ENCODE measurements around the gene IVL. TPM values are rescaled to one million over a fixed set of nuclear protein-coding genes. Genes with fewer than 3 reads are reported as not detected.
A peak's percentile ranks its signal among the peaks of the same experiment; 100 is the strongest.

Gene IVL
- total RNA-seq (2.7 TPM), polyA plus RNA-seq (9.5 TPM)

DNA sequence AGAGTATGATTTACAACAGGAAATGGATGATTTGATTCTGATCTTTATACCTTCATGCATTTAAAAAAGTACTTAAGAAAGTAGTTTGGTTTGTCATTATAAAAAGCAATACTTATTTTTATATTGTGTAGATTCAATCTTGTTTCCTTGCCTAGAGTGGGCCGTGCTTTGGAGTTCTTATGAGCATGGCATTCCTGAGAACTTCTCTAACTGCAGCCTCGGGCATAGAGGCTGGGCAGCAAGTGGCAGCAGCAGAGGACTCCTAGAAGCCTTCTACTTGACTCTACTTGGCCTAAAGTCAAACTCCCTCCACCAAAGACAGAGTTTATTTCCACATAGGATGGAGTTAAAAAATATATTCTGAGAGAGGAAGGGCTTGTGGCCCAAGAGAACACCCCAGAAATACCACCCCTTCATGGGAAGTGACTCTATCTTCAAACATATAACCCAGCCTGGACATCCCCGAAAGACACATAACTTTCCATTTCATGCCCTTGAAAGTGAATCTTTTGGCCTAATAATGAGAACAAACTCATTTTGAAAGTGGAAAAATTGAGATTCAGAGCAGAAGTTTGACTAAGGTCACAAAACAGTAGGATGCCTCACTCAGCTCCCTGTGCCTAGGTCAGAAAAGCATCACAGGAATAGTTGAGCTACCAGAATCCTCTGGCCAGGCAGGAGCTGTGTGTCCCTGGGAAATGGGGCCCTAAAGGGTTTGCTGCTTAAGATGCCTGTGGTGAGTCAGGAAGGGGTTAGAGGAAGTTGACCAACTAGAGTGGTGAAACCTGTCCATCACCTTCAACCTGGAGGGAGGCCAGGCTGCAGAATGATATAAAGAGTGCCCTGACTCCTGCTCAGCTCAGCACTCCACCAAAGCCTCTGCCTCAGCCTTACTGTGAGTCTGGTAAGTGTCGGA, at the start of gene IVL:
TSS of gene IVL (plus strand) at position 861 of the 916 bp plus-strand sequence. CDS start 1,252 bp downstream, outside the sequence.
- no peak for DNase-seq (ENCODE audit: extremely low spot score)
- Histone ChIP-seq H3K4me3 (ENCODE audit: low read depth, low read length) (no peak within 1 kb of the TSS), H3K4me1 (ENCODE audit: insufficient read depth) (no peaks in the 10 kb centered on the region), H3K36me3 (ENCODE audit: insufficient read depth) (no peaks in the 10 kb centered on the region), H3K27ac (ENCODE audit: low read depth) (no peak within 1 kb of the TSS)
- 70% methylated on average over 4 of the region's 4 CpGs for WGBS

- Histone ChIP-seq H3K27ac (ENCODE audit: low read depth) (no peak within 1 kb of the TSS), H3K4me1 (ENCODE audit: insufficient read depth) (no peaks in the 10 kb centered on the region), H3K36me3 (ENCODE audit: insufficient read depth) (no peaks in the 10 kb centered on the region), H3K4me3 (ENCODE audit: low read depth, low read length) (no peak within 1 kb of the TSS)
- no peak for DNase-seq (ENCODE audit: extremely low spot score)
- WGBS, result 93% methylated on average over 3 of the region's 3 CpGs
Observed at GRCh38 chr1:152859696-152860095, 48.6 kb upstream of the IVL start, which contains the start of gene LCE7A. Gene LCE7A (plus strand): TSS chr1:152859996. CDS start chr1:152860698, 702 bp downstream.

DNA sequence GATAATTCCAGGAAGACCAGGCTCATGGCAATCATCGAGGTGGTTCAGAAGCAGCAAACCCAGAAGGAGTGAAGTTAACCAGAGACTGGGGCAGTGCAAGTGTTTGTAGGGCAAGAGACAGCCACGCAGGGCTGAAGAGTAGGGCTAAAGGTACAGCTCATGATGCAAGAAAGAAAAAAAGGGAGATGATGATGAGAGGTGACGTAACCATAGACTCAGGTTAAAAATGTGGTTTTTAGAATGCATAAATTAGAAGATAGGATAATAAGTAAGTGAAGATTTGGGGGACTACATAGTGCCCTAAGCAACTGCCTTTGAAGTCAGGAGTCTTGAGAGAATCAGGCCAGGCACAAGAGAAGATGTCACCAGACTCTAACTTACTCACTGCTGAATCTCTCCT, 48.2 kb upstream of the IVL start:
- DNase-seq (ENCODE audit: extremely low spot score), result no peak
- Histone ChIP-seq H3K4me1 (ENCODE audit: insufficient read depth) (no peaks in the 10 kb centered on the region), H3K4me3 (ENCODE audit: low read depth, low read length) (no peak overlapping the region), H3K27ac (ENCODE audit: low read depth) (no peak overlapping the region), H3K36me3 (ENCODE audit: insufficient read depth) (no peaks in the 10 kb centered on the region)
- WGBS, result 81% methylated on average over 3 of the region's 3 CpGs

GRCh38 chr1:152861374-152861773, 47.0 kb upstream of the IVL start:
- Histone ChIP-seq H3K36me3 (ENCODE audit: insufficient read depth) (no peaks in the 10 kb centered on the region), H3K27ac (ENCODE audit: low read depth) (no peak overlapping the region), H3K4me3 (ENCODE audit: low read depth, low read length) (no peak overlapping the region), H3K4me1 (ENCODE audit: insufficient read depth) (no peaks in the 10 kb centered on the region)
- 88% methylated on average over 4 of the region's 4 CpGs for WGBS
- DNase-seq (ENCODE audit: extremely low spot score), result no peak

DNA sequence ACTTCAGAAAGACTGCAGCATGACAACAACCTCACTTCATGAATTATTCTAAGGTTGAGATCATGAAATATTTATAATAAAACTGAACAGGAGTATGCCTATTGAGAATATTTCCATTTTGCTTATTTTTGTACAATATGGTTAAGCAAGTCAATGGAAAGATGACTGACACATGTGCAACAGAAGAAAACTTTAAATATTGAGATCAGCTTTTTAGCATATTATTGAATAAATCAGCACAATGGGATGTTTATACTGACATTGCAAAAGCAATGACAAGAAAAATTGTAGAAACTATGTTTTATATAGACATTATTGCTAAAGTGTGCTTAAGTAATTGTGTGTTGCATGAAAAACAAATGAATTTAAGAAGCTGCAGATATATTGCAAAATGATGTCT, 43.9 kb upstream of the IVL start:
- no peak overlapping the region for H3K4me3 ChIP-seq (ENCODE audit: low read depth, low read length)
- no peaks in the 10 kb centered on the region for H3K36me3 ChIP-seq (ENCODE audit: insufficient read depth)
- no peak for DNase-seq (ENCODE audit: extremely low spot score)
- no peaks in the 10 kb centered on the region for H3K4me1 ChIP-seq (ENCODE audit: insufficient read depth)
- no peak overlapping the region for H3K27ac ChIP-seq (ENCODE audit: low read depth)

- Histone ChIP-seq H3K36me3 (ENCODE audit: insufficient read depth) (no peaks in the 10 kb centered on the region), H3K4me1 (ENCODE audit: insufficient read depth) (no peaks in the 10 kb centered on the region), H3K4me3 (ENCODE audit: low read depth, low read length) (no peak overlapping the region), H3K27ac (ENCODE audit: low read depth) (peak overlapping the region; percentile 12)
- 89% methylated on average over 2 of the region's 2 CpGs for WGBS
- DNase-seq (ENCODE audit: extremely low spot score), result no peak
Observed at GRCh38 chr1:152866321-152866720, 42.0 kb upstream of the IVL start.

- H3K4me1 ChIP-seq (ENCODE audit: insufficient read depth), result no peaks in the 10 kb centered on the region
- WGBS, result 42% methylated on average over 9 of the region's 9 CpGs
- no peak overlapping the region for H3K4me3 ChIP-seq (ENCODE audit: low read depth, low read length)
- no peaks in the 10 kb centered on the region for H3K36me3 ChIP-seq (ENCODE audit: insufficient read depth)
- H3K27ac ChIP-seq (ENCODE audit: low read depth), result no peak overlapping the region
- DNase-seq (ENCODE audit: extremely low spot score), result peak; percentile 18
Observed at GRCh38 chr1:152869808-152870419, 38.4 kb upstream of the IVL start.

DNA sequence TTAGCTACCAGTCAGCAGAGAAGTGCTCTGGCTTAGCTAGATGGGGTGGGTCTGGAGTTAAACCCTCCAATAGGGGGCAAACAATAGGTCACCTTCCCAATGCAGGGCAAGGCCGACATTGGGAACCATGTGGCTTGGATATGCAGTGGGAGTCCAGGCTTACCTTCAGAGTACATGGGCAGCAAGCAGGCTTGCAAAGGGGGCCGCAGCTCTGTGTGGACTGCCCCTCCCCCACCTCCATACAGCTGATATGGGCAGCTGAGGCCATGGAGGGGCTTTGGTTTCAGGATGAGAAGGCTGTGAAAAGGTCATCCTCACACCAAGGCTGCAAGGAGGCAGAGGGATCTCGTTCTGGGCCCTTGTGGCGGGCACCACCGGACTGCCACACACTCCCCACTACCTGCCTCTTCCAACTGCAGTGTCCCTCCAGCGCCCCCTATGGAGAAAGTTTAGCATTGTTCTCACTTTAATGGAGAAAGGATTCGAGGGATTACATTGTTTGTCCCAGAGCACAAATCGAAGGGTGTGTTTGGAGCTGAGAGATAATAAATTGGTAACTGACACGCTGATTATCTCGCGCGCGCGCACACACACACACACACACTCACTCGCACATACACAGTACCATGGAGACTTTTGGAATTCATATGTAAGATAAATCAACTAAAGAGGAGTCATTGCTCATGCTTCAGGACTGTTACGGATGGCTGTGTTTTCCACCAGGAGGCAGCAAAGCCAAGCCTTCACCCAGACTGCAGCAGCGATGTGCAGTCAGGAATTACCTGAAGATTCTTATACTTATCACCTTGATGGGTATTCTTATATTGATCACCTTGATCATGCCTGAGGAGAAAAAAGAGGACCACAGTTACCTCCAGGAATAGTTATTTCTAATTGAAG, 37.3 kb upstream of the IVL start:
- DNase-seq (ENCODE audit: extremely low spot score), result no peak
- no peaks in the 10 kb centered on the region for H3K36me3 ChIP-seq (ENCODE audit: insufficient read depth)
- WGBS, result 47% methylated on average over 17 of the region's 17 CpGs

GRCh38 chr1:152871731-152872126, 36.6 kb upstream of the IVL start:
- Histone ChIP-seq H3K4me1 (ENCODE audit: insufficient read depth) (no peaks in the 10 kb centered on the region), H3K27ac (ENCODE audit: low read depth) (no peak overlapping the region), H3K4me3 (ENCODE audit: low read depth, low read length) (no peak overlapping the region), H3K36me3 (ENCODE audit: insufficient read depth) (no peaks in the 10 kb centered on the region)
- WGBS, result 90% methylated on average over 6 of the region's 6 CpGs
- DNase-seq (ENCODE audit: extremely low spot score), result no peak

More for the DNA sequence above, 37.3 kb upstream of the IVL start:
- no peak overlapping the region for H3K4me3 ChIP-seq (ENCODE audit: low read depth, low read length)
- no peak overlapping the region for H3K27ac ChIP-seq (ENCODE audit: low read depth)
- H3K4me1 ChIP-seq (ENCODE audit: insufficient read depth), result no peaks in the 10 kb centered on the region

GRCh38 chr1:152873495-152873894, 34.9 kb upstream of the IVL start:
- peak; percentile 10 for DNase-seq (ENCODE audit: extremely low spot score)
- no peak overlapping the region for H3K4me3 ChIP-seq (ENCODE audit: low read depth, low read length)
- H3K36me3 ChIP-seq (ENCODE audit: insufficient read depth), result no peaks in the 10 kb centered on the region
- no peaks in the 10 kb centered on the region for H3K4me1 ChIP-seq (ENCODE audit: insufficient read depth)
- H3K27ac ChIP-seq (ENCODE audit: low read depth), result no peak overlapping the region

DNA sequence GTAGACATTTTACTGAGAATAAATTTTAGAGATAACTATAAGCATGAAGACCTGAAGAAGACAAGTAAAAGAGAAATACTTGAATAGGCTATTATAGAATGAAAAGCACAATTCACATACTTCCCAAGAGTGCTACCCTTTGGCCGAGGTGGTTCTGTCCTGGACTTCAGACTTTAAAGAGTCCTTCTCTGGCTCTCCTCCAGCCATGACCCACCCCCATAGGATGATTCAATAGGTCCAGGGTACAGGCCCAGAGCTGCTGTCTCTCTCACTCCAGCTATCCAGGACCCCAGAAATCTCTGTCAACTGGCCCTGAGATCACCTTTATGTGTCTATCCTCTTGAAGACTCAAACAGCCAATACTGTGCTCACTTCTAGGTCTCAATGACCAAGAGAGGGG, 31.5 kb upstream of the IVL start:
- H3K4me3 ChIP-seq (ENCODE audit: low read depth, low read length), result no peak overlapping the region
- H3K4me1 ChIP-seq (ENCODE audit: insufficient read depth), result no peaks in the 10 kb centered on the region
- no peak for DNase-seq (ENCODE audit: extremely low spot score)
- H3K36me3 ChIP-seq (ENCODE audit: insufficient read depth), result no peaks in the 10 kb centered on the region
- no peak overlapping the region for H3K27ac ChIP-seq (ENCODE audit: low read depth)
- 86% methylated on average over 1 of the region's 1 CpG for WGBS

DNA sequence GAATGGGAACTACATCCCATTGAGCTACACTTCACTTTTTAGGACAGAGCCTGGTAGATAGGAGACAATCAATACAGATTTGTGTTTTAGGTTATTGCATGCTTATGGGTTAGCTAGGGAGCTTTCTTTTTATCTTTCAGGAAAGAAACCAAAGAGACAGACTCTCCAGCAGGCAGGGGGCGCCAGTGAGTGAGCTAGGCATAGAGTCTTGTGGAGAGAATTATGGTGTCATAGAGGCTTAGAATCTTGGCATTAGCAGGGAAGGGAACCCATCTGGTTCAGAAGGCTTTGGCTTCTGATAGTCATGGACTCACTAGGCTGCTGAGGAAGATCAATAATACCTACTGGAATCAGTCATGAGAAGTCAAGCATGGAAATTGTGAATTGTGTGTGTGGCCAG, 30.3 kb upstream of the IVL start, which contains the start of gene SMCP:
TSS of gene SMCP (plus strand) at position 281 of the 400 bp plus-strand sequence. CDS start 6,101 bp downstream, outside the sequence.
- 19% methylated on average over 1 of the region's 1 CpG for WGBS
- H3K36me3 ChIP-seq (ENCODE audit: insufficient read depth), result no peaks in the 10 kb centered on the region
- no peak for DNase-seq (ENCODE audit: extremely low spot score)
- no peaks in the 10 kb centered on the region for H3K4me1 ChIP-seq (ENCODE audit: insufficient read depth)
- H3K27ac ChIP-seq (ENCODE audit: low read depth), result no peak within 1 kb of the TSS
- H3K4me3 ChIP-seq (ENCODE audit: low read depth, low read length), result no peak within 1 kb of the TSS

- DNase-seq (ENCODE audit: extremely low spot score), result no peak
- Histone ChIP-seq H3K4me1 (ENCODE audit: insufficient read depth) (no peaks in the 10 kb centered on the region), H3K4me3 (ENCODE audit: low read depth, low read length) (no peak overlapping the region), H3K27ac (ENCODE audit: low read depth) (peak overlapping the region; percentile 48), H3K36me3 (ENCODE audit: insufficient read depth) (no peaks in the 10 kb centered on the region)
Observed at GRCh38 chr1:152879559-152880198, 28.7 kb upstream of the IVL start.
